Fibroblast of lung (primary cell): Measurements from ENCODE around the gene SPG11.

Experiments
- EZH2 ChIP-seq: IDR thresholded peaks from 2 replicates; pipeline ENCODE4 v1.5.1; 2012; ENCODE audit warnings: low read length, control low read depth, mild to moderate bottlenecking; ENCODE audit errors: missing control alignments
- TF ChIP-seq, protein P1 (sequence below), 2 donors: IDR thresholded peaks in 1 of 2; conservative IDR thresholded peaks in 1 of 2; 1 replicate in 1 of 2; 2 replicates in 1 of 2; pipeline ENCODE4 v1.5.1; 2011 to 2012; ENCODE audit warnings: low read length in 2 of 2, control low read depth in 1 of 2, inconsistent platforms in 1 of 2, low read depth in 1 of 2, mild to moderate bottlenecking in 1 of 2

DNA sequence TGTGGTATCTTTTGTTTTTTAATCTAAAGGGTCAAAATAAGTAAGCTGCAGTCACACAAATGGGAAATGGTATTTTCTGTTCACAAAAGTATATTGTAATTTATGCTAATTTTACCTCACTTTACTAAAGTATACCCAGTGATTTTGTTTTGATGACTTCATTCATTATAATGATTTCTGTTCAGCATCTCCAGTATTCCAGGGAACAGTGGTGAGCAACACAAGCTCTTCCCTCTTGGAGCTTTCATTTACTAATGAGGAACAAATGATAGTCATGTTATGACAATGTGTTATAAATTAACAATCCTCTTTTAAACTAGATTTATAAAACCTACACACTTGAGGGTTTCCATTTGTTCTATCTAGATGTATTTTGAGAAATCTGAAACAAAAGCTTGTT lies 147.0 kb downstream of the SPG11 start:
- TF ChIP-seq EZH2, result no peak
- TF ChIP-seq, protein P1, sequence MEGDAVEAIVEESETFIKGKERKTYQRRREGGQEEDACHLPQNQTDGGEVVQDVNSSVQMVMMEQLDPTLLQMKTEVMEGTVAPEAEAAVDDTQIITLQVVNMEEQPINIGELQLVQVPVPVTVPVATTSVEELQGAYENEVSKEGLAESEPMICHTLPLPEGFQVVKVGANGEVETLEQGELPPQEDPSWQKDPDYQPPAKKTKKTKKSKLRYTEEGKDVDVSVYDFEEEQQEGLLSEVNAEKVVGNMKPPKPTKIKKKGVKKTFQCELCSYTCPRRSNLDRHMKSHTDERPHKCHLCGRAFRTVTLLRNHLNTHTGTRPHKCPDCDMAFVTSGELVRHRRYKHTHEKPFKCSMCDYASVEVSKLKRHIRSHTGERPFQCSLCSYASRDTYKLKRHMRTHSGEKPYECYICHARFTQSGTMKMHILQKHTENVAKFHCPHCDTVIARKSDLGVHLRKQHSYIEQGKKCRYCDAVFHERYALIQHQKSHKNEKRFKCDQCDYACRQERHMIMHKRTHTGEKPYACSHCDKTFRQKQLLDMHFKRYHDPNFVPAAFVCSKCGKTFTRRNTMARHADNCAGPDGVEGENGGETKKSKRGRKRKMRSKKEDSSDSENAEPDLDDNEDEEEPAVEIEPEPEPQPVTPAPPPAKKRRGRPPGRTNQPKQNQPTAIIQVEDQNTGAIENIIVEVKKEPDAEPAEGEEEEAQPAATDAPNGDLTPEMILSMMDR (conservative IDR thresholded peaks at IDR 0.05 in 1 of 2, IDR thresholded peaks at IDR 0.05 in 1 of 2; ENCODE audit: low read depth in 1 of 2, low read length in 2 of 2), result no peak
